GM12878 (cell line): ENCODE results near the gene SBNO1.

ENCODE experiments used
- ASH2L ChIP-seq: fragments of 300-600, 200-600 bp; sonication (generic); IDR thresholded peaks from 2 replicates; pipeline ENCODE4 v1.6.1; 2017; ENCODE audit warnings: low read depth, mild to moderate bottlenecking, borderline replicate concordance
- EZH2 ChIP-seq: IDR thresholded peaks from 2 replicates; pipeline ENCODE4 v1.6.1; 2012; ENCODE audit warnings: low read depth, mild to moderate bottlenecking, control low read depth, inconsistent platforms, low read length, borderline replicate concordance; ENCODE audit not compliant: control insufficient read depth
- HDAC6 ChIP-seq: fragments of 200-600 bp; sonication (generic); IDR thresholded peaks from one replicate; pipeline ENCODE4 v1.8.0; 2017; ENCODE audit warnings: antibody characterized with exemption; ENCODE audit not compliant: unreplicated experiment
- IKZF1 ChIP-seq: fragments of 450-650 bp; conservative IDR thresholded peaks from 2 replicates; pipeline ENCODE4 v1.6.1; 2017; ENCODE audit warnings: antibody characterized with exemption, mild to moderate bottlenecking
- JUNB ChIP-seq: IDR thresholded peaks from 2 replicates; pipeline ENCODE4 v1.6.1; 2016; ENCODE audit warnings: antibody characterized with exemption, mild to moderate bottlenecking
- MXI1 ChIP-seq: fragments of 150-350 bp; IDR thresholded peaks from 2 replicates; pipeline ENCODE4 v1.6.1; 2011; ENCODE audit warnings: low read depth, mild to moderate bottlenecking, inconsistent platforms, low read length, improper control_type of control experiment
- MYC ChIP-seq: IDR thresholded peaks from 2 replicates; pipeline ENCODE4 v1.6.1; 2011; ENCODE audit warnings: mild to moderate bottlenecking, low read length, moderate library complexity, inconsistent platforms; ENCODE audit not compliant: insufficient read depth, insufficient replicate concordance, insufficient read length, severe bottlenecking
- NFIC ChIP-seq: IDR thresholded peaks from 2 replicates; pipeline ENCODE4 v1.6.1; 2012; ENCODE audit warnings: low read depth, mild to moderate bottlenecking, inconsistent platforms, low read length, moderate library complexity
- POLR2A ChIP-seq: IDR thresholded peaks from 2 replicates; pipeline ENCODE4 v1.6.1; 2011; ENCODE audit warnings: low read depth, mild to moderate bottlenecking, low read length
- ZNF24 ChIP-seq: fragments of 450-650 bp; IDR thresholded peaks from 2 replicates; pipeline ENCODE4 v1.6.1; 2017; ENCODE audit warnings: antibody characterized with exemption, mild to moderate bottlenecking
- ZNF274 ChIP-seq: IDR thresholded peaks from one replicate; pipeline ENCODE4 v1.8.0; 2011; ENCODE audit not compliant: insufficient read length, insufficient read depth
- ZNF622 ChIP-seq: fragments of 450-650 bp; IDR thresholded peaks from 2 replicates; pipeline ENCODE4 v1.6.1; 2017; ENCODE audit warnings: mild to moderate bottlenecking, inconsistent platforms
- TF ChIP-seq, protein P1 (sequence below), 3 experiments: IDR thresholded peaks in 2 of 3; conservative IDR thresholded peaks in 1 of 3; 2 replicates each; pipeline ENCODE4 v1.5.1; 2011; ENCODE audit warnings: low read depth in 3 of 3, low read length in 3 of 3, mild to moderate bottlenecking in 3 of 3, control low read depth in 2 of 3, moderate library complexity in 2 of 3, inconsistent platforms in 1 of 3, mixed read lengths in 1 of 3; ENCODE audit not compliant: control insufficient read depth in 2 of 3, insufficient read depth in 1 of 3; ENCODE audit errors: extremely low read depth in 1 of 3
- TF ChIP-seq, protein P2 (sequence below): fragments of 450-650 bp; IDR thresholded peaks from 2 replicates; pipeline ENCODE4 v1.6.1; 2017; ENCODE audit warnings: mild to moderate bottlenecking

DNA sequence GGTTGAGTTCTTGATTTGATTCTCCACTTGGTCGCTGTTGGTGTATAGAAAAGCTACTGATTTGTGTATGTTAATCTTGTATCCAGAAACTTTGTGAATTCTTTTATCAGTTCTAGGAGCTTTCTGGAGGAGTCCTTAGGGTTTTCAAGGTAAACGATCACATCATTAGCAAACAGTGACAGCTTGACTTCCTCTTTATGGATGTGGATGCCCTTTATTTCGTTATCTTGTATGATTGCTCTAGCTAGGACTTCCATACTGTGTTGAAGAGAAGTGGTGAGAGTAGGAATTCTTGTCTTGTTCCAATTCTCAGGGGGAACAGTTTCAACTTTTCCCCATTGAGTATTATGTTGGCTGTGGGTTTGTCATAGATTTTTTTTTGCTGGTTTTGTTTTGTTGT lies 119.0 kb downstream of the SBNO1 start:
- TF ChIP-seq JUNB: no peak
- TF ChIP-seq ZNF24: no peak
- TF ChIP-seq POLR2A: no peak
- no peak for TF ChIP-seq NFIC
- TF ChIP-seq MXI1: no peak
- TF ChIP-seq ZNF274: no peak
- no peak for TF ChIP-seq ASH2L
- TF ChIP-seq, protein P1, sequence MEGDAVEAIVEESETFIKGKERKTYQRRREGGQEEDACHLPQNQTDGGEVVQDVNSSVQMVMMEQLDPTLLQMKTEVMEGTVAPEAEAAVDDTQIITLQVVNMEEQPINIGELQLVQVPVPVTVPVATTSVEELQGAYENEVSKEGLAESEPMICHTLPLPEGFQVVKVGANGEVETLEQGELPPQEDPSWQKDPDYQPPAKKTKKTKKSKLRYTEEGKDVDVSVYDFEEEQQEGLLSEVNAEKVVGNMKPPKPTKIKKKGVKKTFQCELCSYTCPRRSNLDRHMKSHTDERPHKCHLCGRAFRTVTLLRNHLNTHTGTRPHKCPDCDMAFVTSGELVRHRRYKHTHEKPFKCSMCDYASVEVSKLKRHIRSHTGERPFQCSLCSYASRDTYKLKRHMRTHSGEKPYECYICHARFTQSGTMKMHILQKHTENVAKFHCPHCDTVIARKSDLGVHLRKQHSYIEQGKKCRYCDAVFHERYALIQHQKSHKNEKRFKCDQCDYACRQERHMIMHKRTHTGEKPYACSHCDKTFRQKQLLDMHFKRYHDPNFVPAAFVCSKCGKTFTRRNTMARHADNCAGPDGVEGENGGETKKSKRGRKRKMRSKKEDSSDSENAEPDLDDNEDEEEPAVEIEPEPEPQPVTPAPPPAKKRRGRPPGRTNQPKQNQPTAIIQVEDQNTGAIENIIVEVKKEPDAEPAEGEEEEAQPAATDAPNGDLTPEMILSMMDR (IDR thresholded peaks at IDR 0.05 in 2 of 3, conservative IDR thresholded peaks at IDR 0.05 in 1 of 3; ENCODE audit: control insufficient read depth in 2 of 3, extremely low read depth in 1 of 3, insufficient read depth in 1 of 3, low read depth in 3 of 3, low read length in 3 of 3): no peak
- no peak for TF ChIP-seq HDAC6
- TF ChIP-seq IKZF1: no peak
- no peak for TF ChIP-seq ZNF622
- no peak for TF ChIP-seq MYC
- no peak for TF ChIP-seq EZH2
- TF ChIP-seq, protein P2, sequence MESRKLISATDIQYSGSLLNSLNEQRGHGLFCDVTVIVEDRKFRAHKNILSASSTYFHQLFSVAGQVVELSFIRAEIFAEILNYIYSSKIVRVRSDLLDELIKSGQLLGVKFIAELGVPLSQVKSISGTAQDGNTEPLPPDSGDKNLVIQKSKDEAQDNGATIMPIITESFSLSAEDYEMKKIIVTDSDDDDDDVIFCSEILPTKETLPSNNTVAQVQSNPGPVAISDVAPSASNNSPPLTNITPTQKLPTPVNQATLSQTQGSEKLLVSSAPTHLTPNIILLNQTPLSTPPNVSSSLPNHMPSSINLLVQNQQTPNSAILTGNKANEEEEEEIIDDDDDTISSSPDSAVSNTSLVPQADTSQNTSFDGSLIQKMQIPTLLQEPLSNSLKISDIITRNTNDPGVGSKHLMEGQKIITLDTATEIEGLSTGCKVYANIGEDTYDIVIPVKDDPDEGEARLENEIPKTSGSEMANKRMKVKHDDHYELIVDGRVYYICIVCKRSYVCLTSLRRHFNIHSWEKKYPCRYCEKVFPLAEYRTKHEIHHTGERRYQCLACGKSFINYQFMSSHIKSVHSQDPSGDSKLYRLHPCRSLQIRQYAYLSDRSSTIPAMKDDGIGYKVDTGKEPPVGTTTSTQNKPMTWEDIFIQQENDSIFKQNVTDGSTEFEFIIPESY: no peak
